ENCODE measurements around the gene HECW1. TPM values are rescaled to one million over a fixed set of nuclear protein-coding genes. Genes with fewer than 3 reads are reported as not detected.

Gene HECW1
- total RNA-seq, 3 donors from 2014 or later (not counting 1 experiment from before 2014, with no cell fraction given) = not detected

DNA sequence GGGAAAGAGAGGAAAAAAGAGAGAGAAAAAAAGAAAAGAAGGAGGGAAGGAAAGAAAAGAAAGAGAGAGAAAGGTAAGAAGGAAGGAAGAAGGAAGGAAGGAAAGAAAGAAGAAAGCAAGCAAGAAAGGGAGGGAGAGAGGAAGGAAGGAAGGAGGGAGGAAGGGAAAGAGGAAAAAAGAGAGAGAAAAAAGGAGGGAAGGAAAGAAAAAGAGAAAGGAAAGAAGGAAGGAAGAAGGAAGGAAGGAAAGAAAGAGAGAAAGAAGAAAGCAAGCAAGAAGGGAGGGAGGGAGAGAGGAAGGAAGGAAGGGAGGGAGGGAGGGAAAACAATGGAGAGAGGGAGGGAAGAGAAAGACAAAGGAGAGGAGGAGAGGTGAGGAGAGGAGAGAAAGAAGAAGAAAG, 135.3 kb downstream of the HECW1 start:
- Histone ChIP-seq H3K27ac (ENCODE audit: low read length) (no peak overlapping the region), H3K27me3 (ENCODE audit: control insufficient read depth, insufficient read depth, low read length) (no peaks in the 10 kb centered on the region), H3K9me3 (ENCODE audit: control insufficient read depth, insufficient read depth, low read length) (no peaks in the 10 kb centered on the region), H3K4me1 (ENCODE audit: control insufficient read depth, insufficient read depth, low read length) (no peaks in the 10 kb centered on the region), H3K36me3 (ENCODE audit: control insufficient read depth, insufficient read depth, low read length) (no peaks in the 10 kb centered on the region), H3K4me3 (ENCODE audit: low read length) (no peak overlapping the region)
- Mint-ChIP-seq H3K9me3 (no peaks in the 10 kb centered on the region), H3K27me3 (ENCODE audit: low read depth in 2 of 2) (peaks cover 13 to 22% of the 10 kb centered on the region in 2 donors), H3K4me3 (no peak overlapping the region), H3K4me1 (no peaks in the 10 kb centered on the region), H3K27ac (no peak overlapping the region), H3K36me3 (no peaks in the 10 kb centered on the region)
- DNase-seq (no peak), ATAC-seq (no peak)
- TF ChIP-seq, protein P1, sequence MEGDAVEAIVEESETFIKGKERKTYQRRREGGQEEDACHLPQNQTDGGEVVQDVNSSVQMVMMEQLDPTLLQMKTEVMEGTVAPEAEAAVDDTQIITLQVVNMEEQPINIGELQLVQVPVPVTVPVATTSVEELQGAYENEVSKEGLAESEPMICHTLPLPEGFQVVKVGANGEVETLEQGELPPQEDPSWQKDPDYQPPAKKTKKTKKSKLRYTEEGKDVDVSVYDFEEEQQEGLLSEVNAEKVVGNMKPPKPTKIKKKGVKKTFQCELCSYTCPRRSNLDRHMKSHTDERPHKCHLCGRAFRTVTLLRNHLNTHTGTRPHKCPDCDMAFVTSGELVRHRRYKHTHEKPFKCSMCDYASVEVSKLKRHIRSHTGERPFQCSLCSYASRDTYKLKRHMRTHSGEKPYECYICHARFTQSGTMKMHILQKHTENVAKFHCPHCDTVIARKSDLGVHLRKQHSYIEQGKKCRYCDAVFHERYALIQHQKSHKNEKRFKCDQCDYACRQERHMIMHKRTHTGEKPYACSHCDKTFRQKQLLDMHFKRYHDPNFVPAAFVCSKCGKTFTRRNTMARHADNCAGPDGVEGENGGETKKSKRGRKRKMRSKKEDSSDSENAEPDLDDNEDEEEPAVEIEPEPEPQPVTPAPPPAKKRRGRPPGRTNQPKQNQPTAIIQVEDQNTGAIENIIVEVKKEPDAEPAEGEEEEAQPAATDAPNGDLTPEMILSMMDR (IDR thresholded peaks at IDR 0.05) = no peak
- intact Hi-C loops (cut with micrococcal nuclease) = no loop called here

DNA sequence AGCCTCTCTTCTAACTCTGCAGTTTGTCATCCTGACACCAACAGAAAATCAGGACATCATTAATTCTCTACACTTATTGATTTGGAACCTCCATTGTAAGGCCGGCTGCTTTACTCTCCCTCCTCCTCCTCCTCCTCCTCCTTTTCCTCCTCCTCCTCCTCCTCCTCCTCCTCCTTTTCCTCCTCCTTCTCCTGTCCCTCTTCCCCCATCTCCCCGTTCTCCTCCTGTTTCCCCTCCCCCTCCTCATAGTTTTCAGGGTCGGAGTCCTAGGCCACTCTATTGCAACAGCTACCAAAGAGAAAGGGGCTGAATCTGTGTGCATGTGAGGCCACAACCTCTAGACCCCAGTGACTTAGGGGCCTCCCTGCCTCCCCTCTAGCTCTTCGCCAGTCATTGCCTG, 136.1 kb downstream of the HECW1 start:
- no peaks in the 10 kb centered on the region for H3K36me3 Mint-ChIP-seq
- Histone ChIP-seq H3K27ac (ENCODE audit: low read length) (no peak overlapping the region), H3K4me1 (ENCODE audit: control insufficient read depth, insufficient read depth, low read length) (no peaks in the 10 kb centered on the region), H3K4me3 (ENCODE audit: low read length) (no peak overlapping the region), H3K36me3 (ENCODE audit: control insufficient read depth, insufficient read depth, low read length) (no peaks in the 10 kb centered on the region), H3K9me3 (ENCODE audit: control insufficient read depth, insufficient read depth, low read length) (no peaks in the 10 kb centered on the region), H3K27me3 (ENCODE audit: control insufficient read depth, insufficient read depth, low read length) (no peaks in the 10 kb centered on the region)
- ATAC-seq (no peak), DNase-seq (no peak)
- WGBS (ENCODE audit: insufficient coverage) = 73% methylated on average over 3 of the region's 4 CpGs
- TF ChIP-seq, protein P1 (IDR thresholded peaks at IDR 0.05) = no peak
- H3K4me3 Mint-ChIP-seq = no peak overlapping the region
- intact Hi-C loops (cut with micrococcal nuclease) = no loop called here
- peaks cover 13 to 22% of the 10 kb centered on the region in 2 donors for H3K27me3 Mint-ChIP-seq (ENCODE audit: low read depth in 2 of 2)
- no peak overlapping the region for H3K27ac Mint-ChIP-seq
- H3K4me1 Mint-ChIP-seq = no peaks in the 10 kb centered on the region
- no peaks in the 10 kb centered on the region for H3K9me3 Mint-ChIP-seq

DNA sequence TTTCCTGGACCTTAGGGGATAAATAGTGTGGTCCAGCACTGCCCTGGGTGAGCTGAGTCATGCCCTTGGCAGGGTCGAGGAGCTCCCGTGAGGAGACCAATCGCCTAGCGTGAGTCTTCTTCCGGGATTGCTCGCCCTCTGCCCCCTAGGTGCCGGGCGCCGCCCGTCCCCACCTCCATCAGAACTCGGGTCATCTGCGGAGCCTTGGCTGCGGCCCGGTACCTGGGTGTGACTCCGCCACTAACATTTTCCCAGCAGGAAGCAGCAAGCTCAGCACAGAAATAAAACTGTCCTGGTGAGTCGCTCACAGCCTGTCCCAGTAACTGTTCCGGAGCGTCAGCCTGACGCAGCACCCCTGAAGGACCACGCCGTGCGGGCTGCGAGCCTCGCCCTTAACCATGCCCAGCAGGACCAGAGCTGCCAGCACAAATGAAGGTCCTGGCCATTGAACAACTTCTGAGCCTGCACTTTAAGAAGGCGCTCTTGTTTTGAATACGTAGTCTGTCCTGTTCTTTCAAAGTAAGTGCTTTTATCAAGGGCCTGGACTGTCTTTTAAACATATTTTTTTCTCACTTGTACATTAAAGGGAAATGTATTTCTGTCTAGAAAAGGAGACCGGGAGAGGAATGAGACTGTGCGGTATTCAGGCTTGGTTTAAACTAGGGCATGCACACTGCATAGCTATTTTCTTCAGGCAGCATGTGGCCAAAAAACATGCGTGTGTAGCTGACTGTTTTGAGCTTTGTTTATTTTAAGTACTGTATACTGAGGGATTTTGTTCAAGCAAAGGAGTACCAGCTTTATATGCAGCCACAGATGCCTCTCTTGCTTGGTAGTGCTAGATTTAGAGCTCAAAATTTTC, 136.7 kb downstream of the HECW1 start:
- no peaks in the 10 kb centered on the region for H3K36me3 Mint-ChIP-seq
- no peak for DNase-seq
- Histone ChIP-seq H3K4me3 (ENCODE audit: low read length) (no peak overlapping the region), H3K27me3 (ENCODE audit: control insufficient read depth, insufficient read depth, low read length) (no peaks in the 10 kb centered on the region), H3K36me3 (ENCODE audit: control insufficient read depth, insufficient read depth, low read length) (no peaks in the 10 kb centered on the region), H3K27ac (ENCODE audit: low read length) (no peak overlapping the region), H3K9me3 (ENCODE audit: control insufficient read depth, insufficient read depth, low read length) (no peaks in the 10 kb centered on the region), H3K4me1 (ENCODE audit: control insufficient read depth, insufficient read depth, low read length) (no peaks in the 10 kb centered on the region)
- H3K9me3 Mint-ChIP-seq = no peaks in the 10 kb centered on the region
- WGBS (ENCODE audit: insufficient coverage) = 93% methylated on average over 29 of the region's 29 CpGs
- H3K27ac Mint-ChIP-seq = no peak overlapping the region
- H3K27me3 Mint-ChIP-seq (ENCODE audit: low read depth in 2 of 2) = peaks cover 13 to 22% of the 10 kb centered on the region in 2 donors
- intact Hi-C loops (cut with micrococcal nuclease) = no loop called here
- TF ChIP-seq, protein P1 (IDR thresholded peaks at IDR 0.05) = no peak
- H3K4me3 Mint-ChIP-seq = no peak overlapping the region
- H3K4me1 Mint-ChIP-seq = no peaks in the 10 kb centered on the region
- peak in 1 of 3 donors; percentile 30 for ATAC-seq

DNA sequence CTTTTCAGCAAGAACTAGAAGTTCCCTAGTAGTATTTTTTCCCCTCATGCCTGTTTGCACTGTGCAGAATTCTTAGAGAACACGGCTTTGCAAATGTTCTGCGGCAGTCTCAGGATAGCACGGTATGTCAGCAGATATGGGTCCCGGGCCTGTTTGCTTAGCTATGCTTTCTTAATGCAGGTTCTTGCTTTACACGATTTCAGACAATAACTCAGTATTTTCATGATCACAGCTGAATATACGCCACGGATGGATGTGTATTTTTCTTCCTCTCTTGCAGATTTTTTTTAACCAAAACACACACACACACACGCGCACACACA, 137.3 kb downstream of the HECW1 start:
- intact Hi-C loops (cut with micrococcal nuclease) = no loop called here

More for the DNA sequence above, 137.3 kb downstream of the HECW1 start:
- TF ChIP-seq, protein P1 (IDR thresholded peaks at IDR 0.05) = no peak
- no peak overlapping the region for H3K27ac ChIP-seq (ENCODE audit: low read length)
- H3K4me1 Mint-ChIP-seq = no peaks in the 10 kb centered on the region
- 94% methylated on average over 7 of the region's 9 CpGs for WGBS (ENCODE audit: insufficient coverage)
- H3K27ac Mint-ChIP-seq = no peak overlapping the region
- H3K4me3 Mint-ChIP-seq = no peak overlapping the region
- no peak overlapping the region for H3K4me3 ChIP-seq (ENCODE audit: low read length)
- H3K27me3 ChIP-seq (ENCODE audit: control insufficient read depth, insufficient read depth, low read length) = no peaks in the 10 kb centered on the region
- no peaks in the 10 kb centered on the region for H3K4me1 ChIP-seq (ENCODE audit: control insufficient read depth, insufficient read depth, low read length)
- H3K9me3 Mint-ChIP-seq = no peaks in the 10 kb centered on the region
- no peaks in the 10 kb centered on the region for H3K36me3 ChIP-seq (ENCODE audit: control insufficient read depth, insufficient read depth, low read length)
- H3K27me3 Mint-ChIP-seq (ENCODE audit: low read depth in 2 of 2) = peaks cover 13 to 27% of the 10 kb centered on the region in 2 donors
- no peak for DNase-seq
- ATAC-seq = no peak
- no peaks in the 10 kb centered on the region for H3K9me3 ChIP-seq (ENCODE audit: control insufficient read depth, insufficient read depth, low read length)
- no peaks in the 10 kb centered on the region for H3K36me3 Mint-ChIP-seq

All from natural killer cell (primary cell).